ENCODE data around the gene TSHR.

DNA sequence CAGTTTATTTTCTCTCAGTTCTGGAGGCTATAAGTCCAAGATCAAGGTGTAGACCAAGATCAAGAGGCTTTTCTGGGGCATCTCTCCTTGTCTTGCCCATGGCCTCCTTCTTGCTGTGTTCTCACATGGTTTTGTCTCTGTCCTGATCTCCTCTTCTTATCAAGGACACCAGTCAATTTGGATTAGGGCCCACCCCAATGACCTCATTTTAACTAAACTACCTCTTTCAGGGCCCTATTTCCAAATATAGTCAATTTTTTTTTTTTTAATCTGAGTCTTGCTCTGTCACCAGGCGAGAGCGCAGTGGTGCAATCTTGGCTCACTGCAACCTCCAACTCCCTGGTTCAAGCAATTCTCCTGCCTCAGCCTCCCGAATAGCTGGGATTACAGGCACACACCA lies 50.8 kb downstream of the TSHR start:
- TF ChIP-seq, protein P1, sequence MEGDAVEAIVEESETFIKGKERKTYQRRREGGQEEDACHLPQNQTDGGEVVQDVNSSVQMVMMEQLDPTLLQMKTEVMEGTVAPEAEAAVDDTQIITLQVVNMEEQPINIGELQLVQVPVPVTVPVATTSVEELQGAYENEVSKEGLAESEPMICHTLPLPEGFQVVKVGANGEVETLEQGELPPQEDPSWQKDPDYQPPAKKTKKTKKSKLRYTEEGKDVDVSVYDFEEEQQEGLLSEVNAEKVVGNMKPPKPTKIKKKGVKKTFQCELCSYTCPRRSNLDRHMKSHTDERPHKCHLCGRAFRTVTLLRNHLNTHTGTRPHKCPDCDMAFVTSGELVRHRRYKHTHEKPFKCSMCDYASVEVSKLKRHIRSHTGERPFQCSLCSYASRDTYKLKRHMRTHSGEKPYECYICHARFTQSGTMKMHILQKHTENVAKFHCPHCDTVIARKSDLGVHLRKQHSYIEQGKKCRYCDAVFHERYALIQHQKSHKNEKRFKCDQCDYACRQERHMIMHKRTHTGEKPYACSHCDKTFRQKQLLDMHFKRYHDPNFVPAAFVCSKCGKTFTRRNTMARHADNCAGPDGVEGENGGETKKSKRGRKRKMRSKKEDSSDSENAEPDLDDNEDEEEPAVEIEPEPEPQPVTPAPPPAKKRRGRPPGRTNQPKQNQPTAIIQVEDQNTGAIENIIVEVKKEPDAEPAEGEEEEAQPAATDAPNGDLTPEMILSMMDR (IDR thresholded peaks at IDR 0.05) = no peak
- no peak for TF ChIP-seq POLR2A (IDR thresholded peaks at IDR 0.05)

All from heart left ventricle (tissue), 13 donors.